IPS DF 4.7 (cell line): ENCODE measurements around the gene SRP68.
"Not testable (repeated sequence)": the region's sequence is repeated elsewhere in the genome, so short reads cannot be mapped to it uniquely, and the experiment has no call there.

Experiments used
- DNase-seq: peaks from one replicate; pipeline ENCODE4 v3.0.0-alpha.2; 2013; ENCODE audit warnings: low spot score; ENCODE audit errors: extremely low read depth

SRP68 gene

DNA sequence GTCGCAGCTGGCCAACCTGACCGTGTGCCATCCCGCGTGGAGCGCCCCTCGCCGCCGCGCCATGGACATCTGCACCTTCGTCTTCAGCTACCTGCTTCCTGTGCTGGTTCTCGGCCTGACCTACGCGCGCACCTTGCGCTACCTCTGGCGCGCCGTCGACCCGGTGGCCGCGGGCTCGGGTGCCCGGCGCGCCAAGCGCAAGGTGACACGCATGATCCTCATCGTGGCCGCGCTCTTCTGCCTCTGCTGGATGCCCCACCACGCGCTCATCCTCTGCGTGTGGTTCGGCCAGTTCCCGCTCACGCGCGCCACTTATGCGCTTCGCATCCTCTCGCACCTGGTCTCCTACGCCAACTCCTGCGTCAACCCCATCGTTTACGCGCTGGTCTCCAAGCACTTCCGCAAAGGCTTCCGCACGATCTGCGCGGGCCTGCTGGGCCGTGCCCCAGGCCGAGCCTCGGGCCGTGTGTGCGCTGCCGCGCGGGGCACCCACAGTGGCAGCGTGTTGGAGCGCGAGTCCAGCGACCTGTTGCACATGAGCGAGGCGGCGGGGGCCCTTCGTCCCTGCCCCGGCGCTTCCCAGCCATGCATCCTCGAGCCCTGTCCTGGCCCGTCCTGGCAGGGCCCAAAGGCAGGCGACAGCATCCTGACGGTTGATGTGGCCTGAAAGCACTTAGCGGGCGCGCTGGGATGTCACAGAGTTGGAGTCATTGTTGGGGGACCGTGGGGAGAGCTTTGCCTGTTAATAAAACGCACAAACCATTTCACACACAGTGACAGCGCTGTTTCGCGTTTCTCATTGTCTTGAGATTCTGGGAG lies 4.7 kb upstream of the SRP68 start:
- DNase-seq, result no peak

DNA sequence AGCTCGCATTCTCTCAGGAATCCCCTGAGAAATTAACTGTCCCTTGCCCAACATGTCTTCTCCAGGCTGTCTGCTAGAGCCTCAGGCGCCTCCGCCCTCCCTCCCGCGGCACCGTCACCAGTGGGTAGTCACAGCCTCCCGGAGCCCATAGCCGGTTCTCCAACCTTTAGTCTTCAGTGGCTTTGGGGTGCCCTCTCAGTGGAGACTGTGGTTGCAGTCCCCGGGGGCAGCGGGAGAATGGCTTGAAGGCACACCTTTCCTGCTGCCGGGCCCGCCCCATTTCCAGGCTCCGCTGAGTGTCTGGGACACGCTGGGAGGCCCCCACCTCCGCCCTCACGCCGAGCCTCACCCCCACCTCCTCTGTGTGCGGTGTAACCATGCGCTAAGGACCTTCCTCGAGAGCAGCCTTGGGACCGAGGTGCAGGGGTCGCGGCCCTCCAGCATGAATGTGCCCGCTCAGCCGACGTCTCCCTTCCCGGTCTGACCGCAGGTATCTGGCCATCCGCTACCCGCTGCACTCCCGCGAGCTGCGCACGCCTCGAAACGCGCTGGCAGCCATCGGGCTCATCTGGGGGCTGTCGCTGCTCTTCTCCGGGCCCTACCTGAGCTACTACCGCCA lies 3.9 kb upstream of the SRP68 start:
- no peak for DNase-seq

DNA sequence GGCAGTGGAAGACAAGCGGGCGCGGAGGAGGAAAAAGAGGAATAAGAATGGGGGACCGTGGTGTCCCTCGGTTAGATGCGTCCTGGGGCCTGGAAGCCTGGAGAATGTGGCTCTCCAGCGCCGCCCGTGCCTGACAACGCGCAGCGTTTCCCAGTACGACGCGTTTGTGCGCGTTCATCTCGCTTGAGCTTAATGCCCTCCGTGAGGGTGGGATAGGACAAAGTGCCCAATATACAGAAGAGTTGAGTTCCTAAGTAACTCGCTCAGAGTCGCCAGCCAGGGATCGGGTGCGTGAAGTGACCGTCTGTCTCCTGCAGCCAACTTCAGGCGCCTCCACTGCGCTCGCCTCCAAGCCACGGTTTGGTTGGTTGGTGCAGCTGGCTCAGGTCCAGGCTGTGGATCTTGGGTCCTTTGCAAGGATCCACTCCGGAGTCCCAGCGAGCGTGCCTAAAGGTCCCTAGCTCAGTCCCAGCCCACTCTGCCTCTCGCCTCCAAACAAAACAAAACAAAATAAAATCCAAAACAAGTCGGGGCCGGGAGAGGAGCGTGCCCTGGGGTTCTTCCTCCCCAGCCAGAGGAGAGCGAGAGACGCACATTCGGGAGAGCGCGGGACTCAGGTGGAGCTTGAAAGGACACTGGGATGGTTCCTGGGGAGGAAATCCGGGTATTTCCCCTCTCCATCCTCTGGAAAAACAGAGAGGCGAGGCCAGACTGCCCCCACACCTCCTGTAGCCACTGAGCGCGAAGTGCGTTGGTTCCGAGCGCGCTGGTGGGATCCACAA lies 3.2 kb upstream of the SRP68 start:
- DNase-seq, result no peak

DNA sequence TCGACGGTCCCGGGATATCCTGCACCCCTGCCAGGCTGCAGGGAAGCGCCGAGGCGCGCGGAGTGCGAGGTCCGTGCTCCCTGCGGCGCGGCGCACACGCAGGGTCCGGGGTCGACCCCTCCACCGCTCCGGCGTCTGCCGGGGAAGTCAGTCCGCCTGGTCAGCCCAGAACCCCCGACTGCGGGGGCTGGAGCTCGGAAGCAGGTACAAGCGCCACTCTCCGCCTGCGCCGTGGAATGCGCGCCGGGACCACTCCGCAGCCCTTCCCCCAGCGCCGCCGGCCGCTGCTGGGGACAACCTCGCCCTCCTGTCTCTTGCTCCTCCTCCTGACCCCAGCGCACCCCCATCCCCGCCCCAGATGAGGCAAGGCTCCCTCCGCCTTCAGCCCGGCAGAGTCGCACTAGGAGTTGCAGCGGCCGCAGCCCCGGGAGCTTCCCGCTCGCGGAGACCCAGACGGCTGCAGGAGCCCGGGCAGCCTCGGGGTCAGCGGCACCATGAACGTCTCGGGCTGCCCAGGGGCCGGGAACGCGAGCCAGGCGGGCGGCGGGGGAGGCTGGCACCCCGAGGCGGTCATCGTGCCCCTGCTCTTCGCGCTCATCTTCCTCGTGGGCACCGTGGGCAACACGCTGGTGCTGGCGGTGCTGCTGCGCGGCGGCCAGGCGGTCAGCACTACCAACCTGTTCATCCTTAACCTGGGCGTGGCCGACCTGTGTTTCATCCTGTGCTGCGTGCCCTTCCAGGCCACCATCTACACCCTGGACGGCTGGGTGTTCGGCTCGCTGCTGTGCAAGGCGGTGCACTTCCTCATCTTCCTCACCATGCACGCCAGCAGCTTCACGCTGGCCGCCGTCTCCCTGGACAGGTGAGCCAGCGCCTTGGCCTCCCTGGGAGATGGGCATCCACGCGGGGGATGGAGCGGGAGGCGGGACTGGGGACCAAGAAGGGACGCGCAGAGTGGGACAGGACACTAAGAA lies 2.4 kb upstream of the SRP68 start, which contains the start of gene GALR2:
TSS of gene GALR2 (plus strand) at position 392 of the 974 bp plus-strand sequence. CDS start at position 495, 103 bp downstream.
- no peak for DNase-seq

DNA sequence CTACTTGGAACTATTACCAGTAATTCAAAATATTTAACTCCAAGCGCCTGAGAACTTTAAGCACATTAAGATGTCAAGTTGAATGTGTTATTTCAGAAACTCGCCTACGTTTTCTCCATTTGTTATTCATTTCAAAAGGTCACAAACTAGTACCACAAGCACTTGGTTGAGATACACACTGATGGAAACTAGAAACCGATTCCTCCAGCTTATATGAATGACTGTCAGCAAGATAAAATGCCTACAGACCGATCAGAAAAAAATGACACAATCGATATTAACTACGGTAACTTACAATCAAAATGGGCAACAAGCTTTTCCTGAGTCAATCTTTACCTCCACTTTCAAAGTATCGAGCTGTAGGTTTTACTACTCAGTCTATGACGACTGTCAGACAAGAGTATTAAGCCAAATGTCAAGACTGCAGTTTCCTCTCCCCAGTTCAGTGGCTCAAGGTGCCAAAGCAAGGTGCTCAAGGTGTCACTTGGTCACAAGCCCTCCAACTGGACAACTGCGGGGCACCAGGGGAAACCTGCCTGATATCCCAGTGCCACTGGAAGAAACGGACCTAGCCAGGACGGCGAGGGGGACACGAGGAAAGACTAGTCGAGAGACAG lies 678 bp downstream of the SRP68 start:
- DNase-seq, result no peak

DNA sequence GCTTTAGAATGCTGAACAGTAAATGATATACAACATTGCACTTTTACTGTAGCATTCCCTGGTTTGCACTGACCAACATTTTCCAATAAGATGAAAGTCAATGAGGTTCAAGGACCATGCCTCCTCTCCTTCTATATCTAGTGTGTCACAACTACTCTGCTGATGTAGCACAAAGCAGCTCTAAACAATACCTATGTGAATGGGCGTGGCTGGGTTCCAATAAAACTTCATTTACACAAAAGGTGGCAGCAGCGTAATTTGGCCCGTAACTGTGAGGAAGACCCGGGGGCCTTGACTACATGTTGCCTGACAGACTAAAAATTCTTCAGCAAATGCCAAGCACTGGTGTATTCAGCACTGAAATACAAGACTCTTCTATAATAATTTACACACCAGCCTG lies 6.5 kb downstream of the SRP68 start:
- DNase-seq, result no peak

DNA sequence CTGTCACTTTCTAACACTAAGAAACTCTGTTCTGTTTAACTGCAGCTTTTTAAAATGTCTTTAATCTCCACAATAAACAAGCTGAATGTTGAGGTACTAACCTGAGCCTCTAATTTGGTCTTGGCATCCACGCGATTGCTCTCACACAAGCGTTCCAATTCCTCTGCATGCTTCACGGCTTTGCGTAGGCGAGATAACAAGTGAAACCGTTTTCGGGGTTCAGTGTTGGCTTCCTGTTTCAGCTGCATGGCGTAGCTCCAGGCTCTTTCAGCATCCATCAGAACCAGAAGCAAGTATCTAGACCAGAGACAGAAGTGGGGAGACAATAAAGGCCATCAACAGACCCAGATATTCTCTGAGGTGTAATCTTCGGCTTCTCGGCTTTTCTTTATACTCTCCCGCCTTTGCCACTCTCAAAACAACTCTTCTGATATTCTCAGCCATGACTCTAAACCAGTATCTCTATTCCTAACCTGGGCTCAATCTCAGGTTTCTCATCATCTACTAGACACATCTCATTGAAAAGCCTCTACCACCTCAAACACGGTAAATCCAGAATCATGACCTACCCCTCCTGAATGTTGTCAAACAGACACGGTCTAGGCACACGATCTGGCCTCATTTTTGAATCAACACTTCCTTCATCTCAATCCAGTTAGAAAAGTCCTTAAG lies 8.3 kb downstream of the SRP68 start:
- no peak for DNase-seq

DNA sequence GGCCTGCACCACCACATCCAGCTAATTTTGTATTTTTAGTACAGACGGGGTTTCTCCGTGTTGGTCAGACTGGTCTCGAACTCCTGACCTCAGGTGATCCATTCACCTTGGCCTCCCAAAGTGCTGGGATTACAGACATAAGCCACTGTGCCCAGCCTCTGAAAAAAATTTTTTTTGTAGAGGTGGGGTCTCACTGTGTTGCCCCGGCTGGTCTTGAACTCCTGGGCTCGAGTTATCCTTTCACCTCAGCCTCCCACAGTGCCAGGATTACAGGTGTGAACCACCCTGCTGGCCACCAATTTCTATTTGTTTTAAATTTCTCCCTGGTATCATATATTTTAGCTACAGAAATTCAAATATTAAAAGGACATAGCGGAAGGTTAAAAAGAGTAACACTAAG lies 14.1 kb downstream of the SRP68 start:
- DNase-seq, result not testable (repeated sequence)

DNA sequence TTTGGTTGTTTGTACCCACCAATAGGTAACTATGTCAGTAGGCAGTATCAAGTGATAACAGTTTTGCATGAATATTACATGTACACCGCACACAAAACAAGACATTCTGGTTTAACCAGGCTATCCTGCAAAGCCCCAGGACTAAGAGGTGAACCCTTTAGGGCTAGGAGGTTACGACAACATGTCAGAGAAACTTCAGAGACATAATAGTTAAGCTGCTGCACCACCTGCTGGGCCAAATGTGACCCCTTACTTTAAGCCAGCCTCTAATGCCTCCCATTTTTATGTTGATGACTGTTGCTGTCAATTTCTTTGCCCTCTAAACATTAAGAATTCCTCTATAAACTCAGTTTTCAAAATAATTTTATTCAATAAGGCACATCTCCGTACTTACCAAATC lies 15.4 kb downstream of the SRP68 start:
- DNase-seq, result no peak

DNA sequence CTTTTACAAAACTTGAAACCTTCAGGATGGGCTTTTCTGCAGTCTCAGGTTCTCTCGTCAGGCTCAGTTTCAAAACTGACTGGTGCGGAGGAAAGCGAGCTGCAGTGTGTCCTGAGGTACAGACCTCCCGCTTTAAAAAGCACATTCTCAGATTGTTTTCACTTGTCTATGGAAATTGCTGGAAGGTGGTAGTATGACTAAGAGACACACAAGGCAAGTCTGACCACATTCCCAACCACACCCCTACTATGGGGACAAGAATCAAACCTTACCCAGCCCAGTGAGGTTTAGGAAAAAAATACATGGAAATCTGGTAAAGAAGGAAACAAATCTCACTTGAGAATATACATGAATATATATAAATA lies 18.2 kb downstream of the SRP68 start:
- DNase-seq, result no peak

DNA sequence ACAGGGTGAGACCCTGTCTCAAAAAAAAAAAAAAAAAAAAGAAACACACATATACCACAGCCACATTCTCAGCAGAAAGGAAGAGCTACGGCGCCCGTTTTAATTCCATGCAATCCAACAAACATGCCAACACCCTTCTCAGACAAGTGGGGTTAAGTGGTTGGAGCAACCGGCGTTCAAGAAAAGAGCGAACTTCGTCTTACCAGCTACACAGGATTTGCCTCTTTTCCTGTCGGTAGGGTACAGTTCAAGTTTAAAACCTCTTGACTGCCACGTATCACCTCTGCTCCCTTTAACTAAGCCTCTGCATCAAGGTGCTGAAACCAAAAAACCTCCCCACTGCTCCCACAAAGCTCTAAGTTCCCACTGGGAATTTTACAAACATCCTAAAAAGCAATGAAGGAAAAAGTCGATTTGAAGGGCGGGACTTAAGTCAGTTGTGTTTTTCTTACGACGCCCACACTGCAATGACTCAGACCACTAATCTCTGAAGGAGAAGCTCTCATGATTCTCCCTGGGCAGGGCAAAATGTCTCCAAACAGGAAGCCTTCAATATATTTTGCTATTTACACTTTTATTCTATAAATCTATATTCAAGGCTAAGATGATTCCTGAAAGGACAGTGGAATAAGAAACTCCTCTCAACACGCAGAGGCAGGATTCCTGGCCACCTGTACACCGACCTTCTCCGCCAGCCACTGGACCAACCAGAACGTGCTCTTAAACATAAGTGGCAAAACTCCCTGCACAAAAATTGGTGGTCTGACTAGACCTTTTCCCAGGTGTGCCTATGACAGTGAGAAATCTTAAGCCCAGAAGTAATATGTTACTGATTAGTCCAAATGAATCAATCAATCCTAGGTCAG lies 18.8 kb downstream of the SRP68 start:
- DNase-seq, result no peak

DNA sequence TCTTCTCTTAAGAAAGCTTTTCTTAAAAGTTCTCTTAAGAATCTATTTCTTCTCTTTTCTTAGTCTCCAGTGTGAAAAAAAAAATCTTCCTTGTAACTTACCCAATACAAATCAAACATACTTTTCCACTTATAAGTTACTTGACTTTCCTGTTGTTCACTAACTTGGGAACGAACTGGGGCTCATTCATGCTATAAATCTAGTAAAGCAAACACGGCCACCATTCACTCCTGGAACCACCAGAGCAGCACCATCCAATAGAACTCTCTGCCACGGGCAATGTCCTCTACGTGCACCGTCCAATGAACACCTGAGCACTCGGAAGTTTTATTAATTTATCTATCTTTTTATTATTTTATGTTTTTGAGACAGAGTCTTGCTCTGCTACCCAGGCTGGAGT lies 20.8 kb downstream of the SRP68 start:
- DNase-seq, result no peak

DNA sequence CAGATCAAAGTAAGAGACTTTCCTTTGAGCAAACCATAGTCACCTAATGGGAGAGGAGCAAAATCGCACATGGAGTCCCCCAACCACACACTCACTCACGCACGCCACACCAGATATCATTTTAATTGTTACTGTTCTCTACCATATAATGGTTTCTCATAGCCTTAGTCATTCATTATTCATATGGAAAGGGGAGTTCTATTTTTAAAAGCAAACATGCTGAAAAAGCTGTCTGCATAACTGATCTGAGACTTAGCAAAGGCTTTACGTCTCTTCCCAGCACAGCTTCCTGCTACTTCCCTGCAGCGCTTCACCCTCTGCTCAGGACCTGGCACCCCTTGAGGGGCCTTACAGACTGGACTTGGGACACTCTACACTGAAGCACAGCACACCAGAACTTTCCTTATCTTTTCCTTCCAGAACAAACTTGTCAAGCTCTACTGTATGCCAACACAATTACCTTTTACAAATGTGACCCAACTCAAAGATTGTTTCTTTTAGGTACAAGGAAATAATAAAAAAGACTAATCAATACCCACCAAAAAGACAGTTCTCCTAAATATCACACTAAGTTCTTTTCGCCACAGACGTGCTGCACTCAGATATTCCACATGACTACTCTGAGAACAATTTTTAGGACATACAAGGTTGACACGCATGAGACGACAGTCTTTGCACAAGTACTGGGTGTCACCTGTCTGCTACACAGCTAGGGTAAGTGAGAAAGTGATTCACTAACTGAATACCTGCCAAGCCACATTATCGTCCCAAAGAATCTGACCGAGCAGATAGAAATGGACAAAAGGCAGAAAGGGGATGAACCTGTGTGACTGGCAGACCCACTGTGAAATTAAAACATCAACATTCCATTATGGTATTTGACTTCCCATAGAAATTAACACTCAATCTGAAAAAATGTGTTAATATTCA lies 21.5 kb downstream of the SRP68 start:
- no peak for DNase-seq

DNA sequence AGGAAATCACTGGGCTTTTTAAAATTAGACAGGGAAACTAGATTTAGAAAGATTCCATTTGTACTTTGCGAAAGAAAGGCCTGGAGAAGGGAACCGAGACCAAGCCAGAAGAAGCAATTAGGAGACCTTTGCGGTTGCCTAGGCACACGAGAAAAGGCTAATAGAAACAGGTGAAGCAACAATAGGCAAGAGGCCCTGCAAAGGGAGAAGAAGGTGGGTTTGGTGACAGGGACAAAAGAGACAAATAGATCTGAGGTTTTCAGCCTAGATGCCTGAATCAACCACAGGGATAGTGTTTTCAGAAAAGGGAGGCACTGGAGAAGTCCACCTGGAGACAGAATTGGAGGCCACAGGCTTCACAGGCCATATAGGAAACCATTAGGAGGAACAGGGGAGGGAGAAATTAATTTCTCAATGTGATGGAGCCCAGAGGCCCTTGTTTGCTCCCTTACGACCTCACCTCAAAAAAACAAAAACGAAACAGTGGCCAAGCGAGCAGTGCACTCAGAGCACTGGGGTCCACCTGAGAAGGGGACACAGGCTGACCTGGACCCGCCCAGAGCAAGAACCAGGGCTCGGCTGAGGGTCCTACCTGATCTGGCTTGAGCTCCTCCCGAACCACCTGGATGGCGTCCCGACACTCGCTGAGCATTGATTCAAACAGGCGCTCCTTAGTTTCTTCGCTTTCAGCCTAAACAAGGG lies 22.3 kb downstream of the SRP68 start:
- DNase-seq, result no peak

DNA sequence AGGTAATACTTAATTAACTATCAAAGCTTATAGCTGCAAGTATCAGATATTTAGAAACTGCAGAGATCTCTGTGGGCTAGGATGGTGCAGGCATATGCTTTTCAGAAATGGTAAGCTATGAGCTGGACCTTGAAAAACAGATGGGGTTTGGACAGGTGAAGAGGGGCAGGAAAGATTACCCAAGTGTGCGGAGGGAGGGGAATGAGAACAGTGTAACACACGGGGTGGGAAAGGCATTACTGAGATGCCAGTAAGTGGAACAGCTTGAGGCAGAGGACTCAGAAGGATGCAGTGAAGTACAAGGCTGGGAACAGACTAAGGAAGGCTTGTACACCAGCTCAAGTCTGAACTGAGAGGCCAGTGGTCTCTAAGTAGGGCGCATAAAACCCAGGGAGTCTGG lies 23.1 kb downstream of the SRP68 start:
- DNase-seq, result no peak

DNA sequence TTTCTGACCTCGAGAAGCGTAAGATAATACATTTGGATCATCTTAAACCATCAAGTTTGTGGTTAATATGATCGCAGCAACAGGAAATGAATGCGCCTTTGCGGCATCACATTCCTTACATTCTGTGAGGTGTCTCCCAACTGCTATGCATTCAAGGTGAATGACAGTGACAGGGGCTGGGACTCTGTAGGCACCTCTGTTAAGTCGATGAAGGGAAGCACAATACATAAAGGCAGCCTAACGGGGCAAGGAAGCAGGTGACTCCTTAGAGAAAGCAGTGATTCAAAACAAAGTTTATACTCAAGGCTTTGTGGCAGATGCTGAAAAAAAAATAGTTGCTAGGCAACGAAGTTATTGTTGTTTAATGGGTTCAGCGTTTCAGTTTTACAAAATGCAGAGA lies 23.6 kb downstream of the SRP68 start:
- DNase-seq, result no peak

DNA sequence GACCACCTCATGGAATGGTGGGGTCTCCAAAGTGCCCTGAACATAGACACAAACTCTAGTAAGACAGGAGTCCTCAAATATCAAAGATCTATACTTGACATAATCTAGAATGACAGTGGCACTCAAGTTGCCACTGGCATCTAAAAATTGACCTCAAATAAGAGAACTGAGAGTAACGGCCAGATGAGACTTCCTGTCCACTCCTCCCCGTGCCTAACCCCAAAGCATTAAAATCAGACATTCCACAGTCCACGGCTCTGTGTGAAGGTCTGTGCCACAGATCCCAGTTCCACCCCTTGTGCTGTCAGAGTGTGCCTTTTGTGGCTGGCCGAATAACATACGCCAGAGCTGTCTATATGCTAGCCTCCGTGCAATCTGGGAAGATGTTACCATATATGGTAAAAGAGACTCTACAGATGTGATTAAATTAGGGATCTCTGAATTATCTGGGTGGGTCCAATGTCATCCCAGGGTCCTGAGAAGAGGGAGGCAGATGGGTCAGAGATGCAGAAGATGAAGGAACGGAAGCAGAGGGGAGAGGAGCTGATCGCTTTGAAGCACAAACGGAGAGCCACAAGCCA lies 24.2 kb downstream of the SRP68 start:
- DNase-seq, result no peak
